Bone marrow (tissue), 2 donors: ENCODE results near the gene FMN1.
"Not testable (repeated sequence)": the region's sequence is repeated elsewhere in the genome, so short reads cannot be mapped to it uniquely, and the experiment has no call there.

Source experiments
- DNase-seq, 2 donors: peaks; one replicate each; lab custom pipeline; 2025; lab: John Stamatoyannopoulos, UW

The FMN1 gene

DNA sequence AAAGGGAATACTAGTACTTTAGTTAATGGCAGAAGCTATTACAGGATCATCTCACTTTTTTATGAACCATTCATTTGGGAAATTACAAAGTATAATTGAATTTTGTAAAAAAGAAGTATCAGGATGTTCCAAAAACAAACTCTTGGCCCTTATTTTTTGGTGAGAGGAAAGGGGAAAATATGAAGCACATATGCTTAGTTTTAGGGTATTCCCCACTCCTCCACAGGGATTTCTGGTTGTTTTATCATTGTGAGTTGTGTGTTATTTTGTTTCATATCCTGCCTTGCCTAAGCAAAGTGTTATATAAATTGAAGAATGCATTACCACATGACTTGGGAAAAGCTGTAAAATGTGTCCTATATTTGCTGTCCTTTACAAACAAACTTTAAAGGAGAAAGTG is 227.0 kb downstream of the FMN1 start:
- DNase-seq: no peak

DNA sequence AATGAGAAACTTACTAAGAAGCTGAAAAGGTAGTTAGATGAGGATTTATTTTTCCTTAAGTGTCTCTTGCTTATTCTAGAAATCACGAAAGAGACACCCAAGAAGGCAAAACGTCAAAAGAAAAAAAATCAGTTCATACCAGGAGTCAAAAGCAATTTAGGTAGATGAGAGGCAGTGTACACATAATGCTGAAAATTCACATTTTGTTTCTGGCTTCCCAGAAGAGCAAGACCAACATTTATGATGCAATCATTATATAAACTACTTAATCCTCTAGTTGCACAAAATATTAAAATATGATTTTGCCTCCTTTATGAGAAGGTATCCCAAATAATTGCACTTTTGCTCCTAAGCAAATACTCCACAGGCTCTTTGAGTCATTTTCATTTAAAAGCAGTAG is 228.0 kb downstream of the FMN1 start:
- no peak for DNase-seq

- DNase-seq: no peak
These were observed 228.6 kb downstream of the FMN1 start for GRCh38 chr15:32965897-32966296.

DNA sequence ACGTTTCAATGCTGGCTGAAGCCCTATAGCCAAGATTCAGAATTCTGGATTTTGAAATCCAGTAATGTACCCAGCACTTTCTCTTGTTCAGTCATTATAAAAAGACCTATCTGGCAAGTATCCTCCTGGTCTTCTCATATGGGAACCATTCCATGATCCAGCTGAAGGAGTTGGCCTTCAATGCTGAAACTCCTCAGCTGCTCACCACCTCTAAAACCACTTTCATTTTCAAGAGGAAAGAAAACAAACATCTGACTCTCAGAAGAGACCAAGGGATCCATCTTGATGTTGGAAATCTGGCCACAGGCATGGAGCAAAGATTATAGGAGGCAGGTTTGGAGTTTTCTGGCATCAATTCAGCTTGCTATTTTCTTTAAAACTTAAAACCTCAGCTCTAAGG is 235.4 kb downstream of the FMN1 start:
- no peak for DNase-seq

GRCh38 chr15:32957219-32957618 is 237.3 kb downstream of the FMN1 start:
- DNase-seq: no peak

DNA sequence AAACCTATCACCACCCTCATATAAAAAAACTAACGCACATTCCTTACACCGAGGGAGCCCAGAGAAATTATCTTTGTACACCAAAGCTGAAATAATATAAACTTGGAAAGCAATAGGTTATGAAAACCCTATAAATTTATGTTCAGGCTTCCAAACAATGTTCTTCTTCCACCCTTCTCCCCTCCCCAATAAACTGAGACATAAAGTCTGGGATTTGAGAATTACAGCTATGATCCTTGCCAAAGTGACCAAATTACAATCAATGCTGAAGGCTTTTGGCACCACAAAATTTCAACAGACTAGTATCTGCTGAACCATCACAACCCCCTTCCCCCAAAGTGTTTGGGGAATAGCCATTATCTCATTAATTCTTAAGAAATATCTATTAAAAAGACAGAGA is 237.8 kb downstream of the FMN1 start:
- DNase-seq: no peak

GRCh38 chr15:32956006-32956405 is 238.5 kb downstream of the FMN1 start:
- no peak for DNase-seq

DNA sequence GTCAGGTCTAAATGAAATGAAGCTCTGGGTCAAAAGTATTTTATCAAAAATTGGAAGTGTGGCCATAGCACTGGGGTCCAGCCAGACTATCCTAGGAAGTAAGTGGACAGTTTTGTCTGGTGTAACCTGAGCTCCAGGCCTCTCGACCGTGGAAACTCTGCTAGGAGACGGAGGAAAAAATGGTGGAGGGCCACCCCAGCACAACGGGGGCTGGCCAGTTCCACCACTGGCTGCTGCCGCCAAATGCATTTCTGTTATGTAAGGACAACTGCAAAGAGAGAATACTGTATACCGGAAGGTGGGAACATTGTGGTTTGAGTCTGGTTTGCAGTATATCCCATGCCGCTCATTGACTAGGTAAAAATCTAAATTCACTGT is 241.0 kb downstream of the FMN1 start:
- no peak for DNase-seq

GRCh38 chr15:32952901-32953532 is 241.5 kb downstream of the FMN1 start:
- DNase-seq: no peak

DNA sequence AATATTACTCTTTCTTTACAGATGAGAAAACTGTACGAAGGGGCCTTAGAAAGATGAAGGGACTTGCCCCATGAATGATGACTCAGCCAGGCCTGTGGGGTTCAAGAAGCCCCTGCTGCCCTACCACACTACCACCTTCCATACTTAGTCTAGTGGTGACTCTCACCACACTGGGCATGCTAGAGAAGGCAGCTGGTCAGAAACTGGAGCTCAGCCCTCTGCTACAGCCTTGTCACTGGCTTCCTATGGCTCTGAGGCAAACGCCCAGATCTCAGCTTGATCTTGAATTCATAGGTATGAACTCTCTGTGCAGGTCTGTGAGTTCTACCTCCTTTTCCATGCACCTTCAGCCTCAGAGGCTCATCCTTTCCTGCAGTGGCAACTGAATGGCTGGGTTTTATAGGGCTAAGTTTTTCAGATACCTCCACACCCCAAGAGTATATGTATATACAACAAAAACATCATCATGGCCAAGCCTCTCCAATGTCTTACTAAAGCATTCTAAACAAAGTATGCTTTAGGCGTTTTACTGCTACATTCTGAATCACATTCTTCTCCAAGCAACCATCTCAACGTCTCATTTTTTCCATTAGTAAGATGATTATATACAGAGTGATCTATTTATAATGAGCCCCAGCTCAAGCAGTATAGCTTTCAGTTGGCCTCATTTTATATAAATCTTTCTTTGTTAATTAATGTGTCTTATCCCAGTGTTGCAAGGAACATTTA is 242.6 kb downstream of the FMN1 start:
- DNase-seq: no peak

DNA sequence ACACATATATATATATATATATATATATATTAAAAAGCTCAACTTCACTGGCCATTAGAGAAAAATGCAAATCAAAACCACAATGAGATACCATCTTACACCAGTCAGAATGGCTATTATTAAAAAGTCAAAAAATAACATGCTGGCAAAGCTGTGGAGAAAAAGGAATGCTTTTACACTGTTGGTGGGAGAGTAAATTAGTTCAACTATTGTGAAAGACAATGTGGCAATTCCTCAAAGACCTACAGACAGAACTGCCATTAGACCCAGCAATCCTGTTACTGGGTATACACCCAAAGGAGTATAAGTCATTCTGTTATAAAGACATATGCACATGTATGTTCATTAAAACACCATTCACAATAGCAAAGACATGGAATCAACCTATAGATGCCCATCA is 244.5 kb downstream of the FMN1 start:
- DNase-seq: not testable (repeated sequence)

DNA sequence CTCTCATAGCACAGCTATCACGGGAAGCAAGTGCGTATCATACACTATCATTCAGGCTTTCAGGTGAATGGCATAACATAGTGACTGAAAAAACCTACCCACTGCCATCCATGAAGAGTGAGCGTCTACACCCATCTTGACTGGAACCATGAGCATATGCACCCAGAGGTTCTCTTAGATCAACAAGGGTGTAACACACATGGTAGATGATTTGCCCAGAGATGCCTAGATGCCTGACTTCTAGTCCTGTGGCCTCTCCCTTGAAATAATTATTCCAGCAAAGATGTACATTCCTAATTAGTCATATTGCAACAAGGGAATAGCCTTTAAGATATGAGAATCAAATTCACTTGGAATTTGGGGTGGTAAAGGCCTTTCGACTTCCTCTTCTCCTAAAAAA is 248.3 kb downstream of the FMN1 start:
- no peak for DNase-seq

- no peak for DNase-seq
These were observed 250.1 kb downstream of the FMN1 start for GRCh38 chr15:32944431-32944830.

GRCh38 chr15:32943711-32944110 is 250.8 kb downstream of the FMN1 start:
- no peak for DNase-seq

DNA sequence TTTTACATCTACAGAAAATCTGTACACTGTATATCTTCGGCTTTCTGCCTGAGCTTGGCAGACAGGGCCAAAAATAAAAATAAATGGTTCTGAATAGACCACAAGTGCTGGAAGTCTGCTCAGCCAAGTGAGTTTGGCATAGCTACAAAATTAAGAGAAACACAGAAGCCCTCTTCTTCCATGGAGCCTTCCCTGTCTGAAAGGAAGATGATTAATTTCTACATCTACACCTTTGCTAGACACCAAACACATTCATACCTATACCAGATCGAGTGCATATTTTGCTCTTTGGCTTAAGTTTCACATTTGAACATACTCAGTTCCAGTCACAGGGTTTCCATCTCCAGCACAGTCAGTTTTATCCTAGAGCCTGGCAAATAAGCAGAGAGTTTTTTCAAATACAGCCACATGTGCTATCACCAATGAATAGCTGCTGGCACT is 252.1 kb downstream of the FMN1 start:
- no peak for DNase-seq

- DNase-seq: no peak
These were observed 252.7 kb downstream of the FMN1 start for GRCh38 chr15:32941823-32942222.

DNA sequence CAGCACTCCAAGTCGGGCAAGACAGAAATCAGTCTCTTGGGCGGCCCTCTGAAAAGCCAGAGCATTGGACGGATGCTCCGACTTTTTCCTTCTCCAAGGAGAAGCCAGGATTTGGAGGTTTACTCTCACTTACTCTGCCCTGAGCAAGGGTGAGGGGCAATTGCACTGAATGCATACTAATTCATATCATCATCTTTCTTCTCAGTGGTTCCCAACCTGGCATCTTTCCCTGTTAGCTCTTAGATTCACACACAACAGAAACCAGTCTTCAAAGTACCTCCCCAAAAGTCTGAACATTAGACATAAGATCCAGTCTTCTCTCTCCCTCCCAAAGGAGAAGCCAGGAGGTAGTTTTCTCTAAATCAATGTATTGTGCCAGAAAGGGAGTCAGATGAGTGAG is 257.5 kb downstream of the FMN1 start:
- no peak for DNase-seq

DNA sequence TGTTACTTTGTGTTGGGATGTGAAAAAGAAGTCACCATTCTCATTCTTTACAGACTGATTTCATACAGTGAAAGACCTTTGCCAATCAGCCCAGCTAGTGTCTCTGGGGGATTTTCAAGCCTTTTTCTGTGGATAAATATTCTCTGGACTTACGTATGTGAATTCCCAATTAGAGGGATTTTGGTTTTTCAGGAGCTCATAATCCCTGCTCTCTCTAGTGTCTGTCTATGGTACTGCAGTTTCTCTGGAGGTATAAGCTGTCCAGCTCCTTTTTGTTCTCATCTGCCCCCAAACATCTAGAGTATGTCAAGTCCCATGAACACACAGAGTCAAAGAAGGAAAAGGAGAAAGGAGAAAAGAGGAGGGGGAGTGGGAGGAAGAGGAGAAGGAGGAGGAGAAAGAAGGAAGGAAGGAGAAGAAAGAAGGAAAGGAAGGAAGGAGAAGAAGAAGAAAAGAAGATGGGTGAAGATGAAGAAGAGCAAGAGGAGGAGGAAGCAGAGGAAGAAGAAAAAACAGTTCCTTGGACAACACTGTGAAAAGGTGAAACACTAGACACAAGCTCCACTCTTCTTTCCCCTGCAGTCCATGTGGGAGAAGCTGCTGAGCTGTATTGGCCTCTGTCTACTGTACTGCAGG is 258.1 kb downstream of the FMN1 start:
- DNase-seq: no peak

DNA sequence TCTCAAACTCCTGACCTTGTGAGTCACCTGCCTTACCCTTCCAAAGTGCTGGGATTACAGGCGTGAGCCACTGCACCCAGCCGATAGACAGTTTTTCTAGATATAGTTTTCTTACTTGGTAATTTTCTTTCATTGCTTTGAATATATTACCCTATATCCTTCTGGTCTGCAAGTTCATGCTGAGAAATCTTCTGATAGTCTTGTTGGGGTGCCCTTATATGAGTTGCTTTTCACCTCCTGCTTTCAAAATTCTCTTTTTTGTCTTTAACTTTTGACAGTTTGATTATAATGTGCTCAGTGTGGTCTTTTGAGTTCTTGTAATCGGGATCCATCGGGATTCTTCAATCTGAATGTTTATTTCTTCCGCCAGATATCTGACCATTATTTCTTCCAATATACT is 259.4 kb downstream of the FMN1 start:
- no peak for DNase-seq

- DNase-seq: no peak
These were observed 261.3 kb downstream of the FMN1 start for GRCh38 chr15:32933236-32933635.

- DNase-seq: no peak
These were observed 265.6 kb downstream of the FMN1 start for GRCh38 chr15:32928876-32929275.

GRCh38 chr15:32927124-32927523 is 267.4 kb downstream of the FMN1 start:
- DNase-seq: no peak

DNA sequence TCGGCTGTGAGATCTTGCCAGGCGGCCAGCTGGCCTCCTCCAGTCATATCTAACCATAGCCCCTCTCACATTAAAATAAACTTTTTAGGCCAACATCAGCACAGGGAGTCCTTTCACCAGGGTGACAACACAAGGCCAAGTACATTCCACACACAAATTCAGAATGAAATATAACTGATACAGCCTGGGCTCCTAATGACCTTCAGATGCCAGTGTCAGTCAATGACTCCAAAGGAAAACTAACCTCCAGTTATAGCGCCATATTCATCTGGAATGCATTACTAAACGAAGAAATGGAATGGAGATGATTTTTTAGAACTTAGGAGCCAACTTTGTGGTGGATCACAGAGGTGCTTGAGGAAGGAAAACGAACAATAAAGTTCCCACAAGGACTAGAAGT is 271.3 kb downstream of the FMN1 start:
- no peak for DNase-seq

GRCh38 chr15:32922541-32922940 is 272.0 kb downstream of the FMN1 start:
- no peak for DNase-seq
